Measurements from ENCODE around the gene CABCOCO1. TPM values are rescaled to one million over a fixed set of nuclear protein-coding genes. Genes with fewer than 3 reads are reported as not detected.

CABCOCO1 gene
- total and polyA plus RNA-seq, 9 of the 15 experiments (the other 6 are each of a cell fraction or from before 2014, with no cell fraction given): 0.04 TPM; not detected in 8

GRCh38 chr10:61765176-61766087 lies 102.7 kb downstream of the CABCOCO1 start (continued):
- TF ChIP-seq AFF4 (CRISPR knock-in tag; IDR thresholded peaks at IDR 0.05): peak; percentile 82
- TF ChIP-seq PHB2 (IDR thresholded peaks at IDR 0.05; ENCODE audit: low read depth): peak; percentile 100
- TF ChIP-seq, protein P1, sequence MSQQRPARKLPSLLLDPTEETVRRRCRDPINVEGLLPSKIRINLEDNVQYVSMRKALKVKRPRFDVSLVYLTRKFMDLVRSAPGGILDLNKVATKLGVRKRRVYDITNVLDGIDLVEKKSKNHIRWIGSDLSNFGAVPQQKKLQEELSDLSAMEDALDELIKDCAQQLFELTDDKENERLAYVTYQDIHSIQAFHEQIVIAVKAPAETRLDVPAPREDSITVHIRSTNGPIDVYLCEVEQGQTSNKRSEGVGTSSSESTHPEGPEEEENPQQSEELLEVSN (IDR thresholded peaks at IDR 0.05; ENCODE audit: borderline replicate concordance in 1 of 2, extremely low read depth in 1 of 2, insufficient read depth in 1 of 2, insufficient read length in 1 of 2, low read depth in 1 of 2, low read length in 1 of 2, poor library complexity in 1 of 2, severe bottlenecking in 1 of 2): no peak
- peak; percentile 100 for TF ChIP-seq MEIS2 (IDR thresholded peaks at IDR 0.05; ENCODE audit: partially characterized antibody)
- TF ChIP-seq ZNF23 (CRISPR knock-in tag; IDR thresholded peaks at IDR 0.05): peak; percentile 90
- TF ChIP-seq ARID4B (CRISPR knock-in tag; IDR thresholded peaks at IDR 0.05): no peak
- TF ChIP-seq ZNF212 (CRISPR knock-in tag; IDR thresholded peaks at IDR 0.05): peak; percentile 88; the same call in 1 of the 2 replicates
- peak; percentile 98 for TF ChIP-seq ZBED1 (IDR thresholded peaks at IDR 0.05)
- peak; percentile 81; the same call in 1 of the 2 replicates for TF ChIP-seq KLF13 (tag; IDR thresholded peaks at IDR 0.05; ENCODE audit: borderline replicate concordance, low read depth)
- no peak for TF ChIP-seq TCF7L2 (IDR thresholded peaks at IDR 0.05; ENCODE audit: low read depth, low read length)
- TF ChIP-seq, protein P2, sequence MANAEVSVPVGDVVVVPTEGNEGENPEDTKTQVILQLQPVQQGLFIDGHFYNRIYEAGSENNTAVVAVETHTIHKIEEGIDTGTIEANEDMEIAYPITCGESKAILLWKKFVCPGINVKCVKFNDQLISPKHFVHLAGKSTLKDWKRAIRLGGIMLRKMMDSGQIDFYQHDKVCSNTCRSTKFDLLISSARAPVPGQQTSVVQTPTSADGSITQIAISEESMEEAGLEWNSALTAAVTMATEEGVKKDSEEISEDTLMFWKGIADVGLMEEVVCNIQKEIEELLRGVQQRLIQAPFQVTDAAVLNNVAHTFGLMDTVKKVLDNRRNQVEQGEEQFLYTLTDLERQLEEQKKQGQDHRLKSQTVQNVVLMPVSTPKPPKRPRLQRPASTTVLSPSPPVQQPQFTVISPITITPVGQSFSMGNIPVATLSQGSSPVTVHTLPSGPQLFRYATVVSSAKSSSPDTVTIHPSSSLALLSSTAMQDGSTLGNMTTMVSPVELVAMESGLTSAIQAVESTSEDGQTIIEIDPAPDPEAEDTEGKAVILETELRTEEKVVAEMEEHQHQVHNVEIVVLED (CRISPR knock-in tag; IDR thresholded peaks at IDR 0.05): peak; percentile 65
- peak; percentile 64; the same call in 1 of the 2 replicates for TF ChIP-seq ZNF75A (CRISPR knock-in tag; IDR thresholded peaks at IDR 0.05)
- peak; percentile 82; the same call in 1 of the 2 replicates for TF ChIP-seq TCFL5 (CRISPR knock-in tag; conservative IDR thresholded peaks at IDR 0.05)
- TF ChIP-seq ZFP1 (CRISPR knock-in tag; IDR thresholded peaks at IDR 0.05): no peak
- TF ChIP-seq, protein P3, sequence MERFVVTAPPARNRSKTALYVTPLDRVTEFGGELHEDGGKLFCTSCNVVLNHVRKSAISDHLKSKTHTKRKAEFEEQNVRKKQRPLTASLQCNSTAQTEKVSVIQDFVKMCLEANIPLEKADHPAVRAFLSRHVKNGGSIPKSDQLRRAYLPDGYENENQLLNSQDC (CRISPR knock-in tag; IDR thresholded peaks at IDR 0.05): peak; percentile 92

Measured in K562 (cell line).